ENCODE results near the gene CIAPIN1. TPM values are rescaled to one million over a fixed set of nuclear protein-coding genes. Genes with fewer than 3 reads are reported as not detected.

Gene CIAPIN1
- polyA plus RNA-seq, 1 experiment, result 55.3 TPM

DNA sequence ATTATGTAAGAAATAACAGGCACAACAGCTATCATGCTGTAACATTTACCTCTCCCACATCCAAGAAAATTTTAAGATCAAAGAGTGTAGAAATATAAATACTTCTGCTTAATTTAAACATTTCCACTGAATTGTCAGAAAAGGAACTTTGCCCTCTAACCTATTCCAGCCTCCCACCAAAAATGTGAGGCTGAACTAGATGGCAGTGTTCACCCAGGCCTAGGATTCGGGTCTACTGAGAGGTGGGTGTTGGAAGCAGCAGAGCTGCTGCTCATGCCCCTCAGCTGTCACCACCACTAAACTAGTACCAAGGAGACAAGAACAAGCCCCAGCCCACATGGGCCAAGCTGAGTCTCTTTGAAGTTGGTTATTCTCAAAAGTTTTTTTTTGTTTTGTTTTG is 11.3 kb downstream of the CIAPIN1 start:
- TF ChIP-seq CTCF (IDR thresholded peaks at IDR 0.05; ENCODE audit: insufficient read depth, low read depth, low read length), result no peak
- H3K27me3 ChIP-seq (ENCODE audit: control insufficient read depth, insufficient read depth, low read length), result no peaks in the 10 kb centered on the region
- H3K4me3 ChIP-seq (ENCODE audit: low read depth, low read length), result no peak overlapping the region
- POLR2A ChIA-PET, result no interaction called here
- CTCF ChIA-PET, result interaction anchor here (0.8 to 1.3 kb wide), 3 partner anchors 12 to 84 kb away, joined by 3 read pairs; no protein-coding TSS in a partner anchor
- no peak for DNase-seq (ENCODE audit: low read depth)
- H3K36me3 ChIP-seq (ENCODE audit: control insufficient read depth, insufficient read depth, low read length), result peaks cover 17% of the 10 kb centered on the region

DNA sequence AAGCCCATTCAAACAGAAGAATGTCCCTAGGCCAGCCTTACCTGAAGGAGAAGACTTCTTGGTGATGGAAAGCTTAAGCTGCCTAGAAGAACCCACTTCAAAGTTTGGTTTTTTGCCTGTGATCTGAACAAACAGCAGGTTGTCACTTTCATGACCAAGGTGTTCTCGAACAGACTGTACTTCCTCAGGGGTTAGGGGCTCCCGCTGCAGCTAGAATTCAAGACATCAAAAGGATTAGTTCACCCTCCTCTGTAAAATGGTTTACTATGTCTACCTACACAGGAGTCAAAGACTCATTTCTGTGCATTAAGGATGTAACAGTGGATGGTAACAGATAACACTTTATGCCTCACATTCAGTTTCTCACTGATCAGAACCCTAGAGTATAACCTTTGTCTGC is 13.2 kb downstream of the CIAPIN1 start:
- no peak for TF ChIP-seq CTCF (IDR thresholded peaks at IDR 0.05; ENCODE audit: insufficient read depth, low read depth, low read length)
- H3K27me3 ChIP-seq (ENCODE audit: control insufficient read depth, insufficient read depth, low read length), result no peaks in the 10 kb centered on the region
- H3K36me3 ChIP-seq (ENCODE audit: control insufficient read depth, insufficient read depth, low read length), result peaks cover 20% of the 10 kb centered on the region
- ChIA-PET CTCF (interaction anchor here (1.5 to 6.0 kb wide), 4 partner anchors 11 to 85 kb away, joined by 4 to 45 read pairs (median 14); partner anchors contain the start of gene POLR2C), POLR2A (no interaction called here)
- no peak overlapping the region for H3K4me3 ChIP-seq (ENCODE audit: low read depth, low read length)
- no peak for DNase-seq (ENCODE audit: low read depth)

- no peak for TF ChIP-seq CTCF (IDR thresholded peaks at IDR 0.05; ENCODE audit: insufficient read depth, low read depth, low read length)
- H3K4me3 ChIP-seq (ENCODE audit: low read depth, low read length), result no peak overlapping the region
- DNase-seq (ENCODE audit: low read depth), result no peak
- CTCF ChIA-PET, result interaction anchor here (0.7 to 6.0 kb wide), 5 partner anchors 10 to 86 kb away, joined by 3 to 45 read pairs (median 5); partner anchors contain the start of gene POLR2C
- H3K36me3 ChIP-seq (ENCODE audit: control insufficient read depth, insufficient read depth, low read length), result peaks cover 24% of the 10 kb centered on the region
- POLR2A ChIA-PET, result no interaction called here
- no peaks in the 10 kb centered on the region for H3K27me3 ChIP-seq (ENCODE audit: control insufficient read depth, insufficient read depth, low read length)
Measured at GRCh38 chr16:57432989-57433388, 14.2 kb downstream of the CIAPIN1 start.

DNA sequence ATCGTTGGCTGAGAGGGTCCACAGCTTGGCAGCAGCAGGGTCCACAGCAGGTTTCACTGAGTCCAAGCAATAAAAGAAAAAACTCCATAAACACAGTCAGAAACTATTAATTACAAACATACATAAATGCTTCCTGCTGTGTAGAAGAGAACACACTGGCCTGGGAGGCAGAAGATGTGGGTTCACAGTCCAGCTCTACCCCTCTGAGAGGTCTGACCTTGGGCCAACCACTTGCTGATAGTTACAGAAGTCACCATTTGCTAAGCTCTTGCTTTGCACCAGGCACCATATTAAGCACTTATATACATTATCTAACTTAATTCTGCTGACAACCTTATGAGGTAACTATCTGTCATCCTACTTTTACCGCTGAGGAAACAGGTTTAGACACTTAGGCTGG is 14.7 kb downstream of the CIAPIN1 start:
- ChIA-PET CTCF (interaction anchor here (1.0 to 6.0 kb wide), 3 partner anchors 9 to 15 kb away, joined by 3 to 45 read pairs (median 22); no protein-coding TSS in a partner anchor), POLR2A (no interaction called here)
- DNase-seq (ENCODE audit: low read depth), result no peak
- no peak overlapping the region for H3K4me3 ChIP-seq (ENCODE audit: low read depth, low read length)
- no peak for TF ChIP-seq CTCF (IDR thresholded peaks at IDR 0.05; ENCODE audit: insufficient read depth, low read depth, low read length)
- peaks cover 24% of the 10 kb centered on the region for H3K36me3 ChIP-seq (ENCODE audit: control insufficient read depth, insufficient read depth, low read length)
- H3K27me3 ChIP-seq (ENCODE audit: control insufficient read depth, insufficient read depth, low read length), result no peaks in the 10 kb centered on the region

DNA sequence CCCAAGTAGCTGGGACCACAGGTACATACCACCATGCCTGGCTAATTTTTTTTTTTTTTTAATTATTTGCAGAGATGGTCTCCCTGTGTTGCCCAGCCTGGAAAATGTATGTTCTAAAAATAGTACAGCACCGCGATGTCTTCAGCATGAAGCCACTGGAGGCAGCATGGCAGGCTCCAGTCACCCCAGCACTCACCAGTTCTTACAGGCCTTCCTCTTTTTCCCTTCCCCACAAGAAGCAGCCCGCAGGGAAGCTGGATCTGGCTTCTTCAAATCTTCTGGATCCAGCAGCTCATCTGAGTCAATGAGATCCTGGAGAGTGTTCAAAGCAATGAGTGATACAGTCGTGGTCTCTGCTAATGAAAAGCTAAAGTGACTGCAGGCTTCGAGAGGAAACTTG is 16.2 kb downstream of the CIAPIN1 start:
- ChIA-PET POLR2A (no interaction called here), CTCF (interaction anchor here (2.3 to 6.0 kb wide), 2 partner anchors 13 to 89 kb away, joined by 7 to 45 read pairs; no protein-coding TSS in a partner anchor)
- TF ChIP-seq CTCF (IDR thresholded peaks at IDR 0.05; ENCODE audit: insufficient read depth, low read depth, low read length), result no peak
- no peak for DNase-seq (ENCODE audit: low read depth)
- no peak overlapping the region for H3K4me3 ChIP-seq (ENCODE audit: low read depth, low read length)
- peaks cover 25% of the 10 kb centered on the region for H3K36me3 ChIP-seq (ENCODE audit: control insufficient read depth, insufficient read depth, low read length)
- H3K27me3 ChIP-seq (ENCODE audit: control insufficient read depth, insufficient read depth, low read length), result no peaks in the 10 kb centered on the region
